ENCODE data around the gene CCN5.
"Not testable (repeated sequence)": the region's sequence is repeated elsewhere in the genome, so short reads cannot be mapped to it uniquely, and the experiment has no call there.

The CCN5 gene

DNA sequence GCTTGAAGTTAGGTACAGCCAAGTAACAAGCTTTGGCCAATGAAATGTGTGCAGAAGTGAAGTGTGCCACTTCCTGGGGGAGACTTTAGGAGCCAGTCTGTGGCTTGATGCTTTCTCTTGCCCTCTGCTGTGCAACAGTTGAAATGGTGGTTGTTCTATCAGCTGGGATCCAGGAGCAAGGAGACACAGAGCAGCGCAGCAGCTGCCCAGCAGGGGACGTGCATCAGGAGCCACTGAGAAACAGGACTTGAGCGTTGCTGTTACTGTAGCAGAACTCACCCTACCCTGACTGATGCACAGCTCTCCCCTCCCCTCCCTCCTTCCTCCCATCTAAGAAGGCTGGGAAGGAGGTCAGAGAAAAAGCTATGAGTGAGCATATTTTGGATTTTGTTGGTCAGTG, 18.9 kb upstream of the CCN5 start:
- H3K4me3 ChIP-seq (ENCODE audit: low read depth, low read length): no peak overlapping the region
- TF ChIP-seq CTCF (IDR thresholded peaks at IDR 0.05; ENCODE audit: insufficient read depth, low read depth, low read length, missing control alignments): peak; percentile 5
- peak; percentile 26 for DNase-seq (ENCODE audit: low read depth)

DNA sequence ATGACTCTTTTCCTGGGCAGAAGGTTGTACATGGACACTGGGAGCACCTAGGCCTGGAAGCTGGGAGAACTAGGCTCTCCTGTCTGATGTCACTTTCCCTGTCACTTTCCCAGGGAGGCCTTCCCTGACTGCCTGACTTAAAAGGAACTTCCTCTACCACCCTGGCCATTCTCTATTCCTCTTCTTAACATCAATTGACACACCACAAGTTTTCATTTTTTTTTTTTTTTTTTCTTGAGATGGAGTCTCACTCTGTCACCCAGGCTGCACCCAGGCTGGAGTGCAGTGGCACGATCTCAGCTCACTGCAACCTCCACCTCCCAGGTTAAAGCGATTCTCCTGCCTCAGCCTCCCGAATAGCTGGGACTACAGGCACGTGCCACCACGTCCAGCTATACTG, 18.1 kb upstream of the CCN5 start:
- DNase-seq (ENCODE audit: low read depth); H3K4me3 ChIP-seq (ENCODE audit: low read depth, low read length): not testable (repeated sequence)

- no peak overlapping the region for H3K4me3 ChIP-seq (ENCODE audit: low read depth, low read length)
- no peak for TF ChIP-seq CTCF (IDR thresholded peaks at IDR 0.05; ENCODE audit: insufficient read depth, low read depth, low read length, missing control alignments)
- no peak for DNase-seq (ENCODE audit: low read depth)
These were observed 16.8 kb upstream of the CCN5 start for GRCh38 chr20:44698351-44698750.

- no peak for TF ChIP-seq CTCF (IDR thresholded peaks at IDR 0.05; ENCODE audit: insufficient read depth, low read depth, low read length, missing control alignments)
- DNase-seq (ENCODE audit: low read depth): no peak
These were observed 14.9 kb upstream of the CCN5 start for GRCh38 chr20:44700306-44700705.

GRCh38 chr20:44701118-44701857, 13.9 kb upstream of the CCN5 start:
- no peak overlapping the region for H3K4me3 ChIP-seq (ENCODE audit: low read depth, low read length)
- no peak for DNase-seq (ENCODE audit: low read depth)
- no peak for TF ChIP-seq CTCF (IDR thresholded peaks at IDR 0.05; ENCODE audit: insufficient read depth, low read depth, low read length, missing control alignments)

More at GRCh38 chr20:44700306-44700705, 14.9 kb upstream of the CCN5 start:
- no peak overlapping the region for H3K4me3 ChIP-seq (ENCODE audit: low read depth, low read length)

GRCh38 chr20:44701858-44702256, 13.3 kb upstream of the CCN5 start:
- DNase-seq (ENCODE audit: low read depth): no peak
- H3K4me3 ChIP-seq (ENCODE audit: low read depth, low read length): no peak overlapping the region
- TF ChIP-seq CTCF (IDR thresholded peaks at IDR 0.05; ENCODE audit: insufficient read depth, low read depth, low read length, missing control alignments): no peak

GRCh38 chr20:44702776-44703175, 12.4 kb upstream of the CCN5 start:
- TF ChIP-seq CTCF (IDR thresholded peaks at IDR 0.05; ENCODE audit: insufficient read depth, low read depth, low read length, missing control alignments): no peak
- H3K4me3 ChIP-seq (ENCODE audit: low read depth, low read length): no peak overlapping the region
- peak; percentile 68 for DNase-seq (ENCODE audit: low read depth)

Data from GM12865 (cell line).